Endothelial cell of umbilical vein (primary cell): Measurements from ENCODE around the gene LRCOL1.

Experiments
- CTCF ChIP-seq, 2 donors: IDR thresholded peaks; 1 replicate in 1 of 2; 2 replicates in 1 of 2; pipeline ENCODE4 v1.5.1; 2011; ENCODE audit warnings: low read length in 2 of 2, mild to moderate bottlenecking in 2 of 2, moderate library complexity in 2 of 2, control low read depth in 1 of 2, inconsistent platforms in 1 of 2, low read depth in 1 of 2; ENCODE audit not compliant: insufficient read depth in 1 of 2; ENCODE audit errors: extremely low read depth in 1 of 2
- EZH2 ChIP-seq: IDR thresholded peaks from 2 replicates; pipeline ENCODE4 v1.6.1; 2012; ENCODE audit warnings: borderline replicate concordance, low read depth, mild to moderate bottlenecking, moderate library complexity, low read length, inconsistent platforms; ENCODE audit not compliant: severe bottlenecking
- POLR2A ChIP-seq: IDR thresholded peaks from 2 replicates; pipeline ENCODE4 v1.6.1; 2012; ENCODE audit warnings: low read depth, mild to moderate bottlenecking, control low read depth, low read length

- TF ChIP-seq POLR2A (no peak), CTCF (IDR thresholded peaks at IDR 0.05; ENCODE audit: extremely low read depth in 1 of 2, insufficient read depth in 1 of 2, low read depth in 1 of 2, low read length in 2 of 2) (no peak), EZH2 (no peak)
These were observed 7.7 kb downstream of the LRCOL1 start for GRCh38 chr12:132602572-132603239.
